HG03575 (cell line): ENCODE results near the gene MFAP2.

Experiments
- ATAC-seq: cut with Tn5 transposase; IDR thresholded peaks from one replicate; pipeline ENCODE4 v1.9.1; 2021; ENCODE audit not compliant: unreplicated experiment, insufficient number of reproducible peaks, low FRiP score; ENCODE audit errors: extremely low read depth

MFAP2 gene, protein sequence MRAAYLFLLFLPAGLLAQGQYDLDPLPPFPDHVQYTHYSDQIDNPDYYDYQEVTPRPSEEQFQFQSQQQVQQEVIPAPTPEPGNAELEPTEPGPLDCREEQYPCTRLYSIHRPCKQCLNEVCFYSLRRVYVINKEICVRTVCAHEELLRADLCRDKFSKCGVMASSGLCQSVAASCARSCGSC

GRCh38 chr1:16980473-16981268, at the start of gene MFAP2:
TSS of gene MFAP2 (minus strand) at chr1:16980620. CDS start at chr1:16978273, 2,347 bp downstream.
- ATAC-seq, result no peak

- ATAC-seq, result no peak
These were observed 49.8 kb upstream of the MFAP2 start for GRCh38 chr1:17030206-17030605.

- no peak for ATAC-seq
These were observed 48.3 kb upstream of the MFAP2 start for GRCh38 chr1:17028662-17029188.

DNA sequence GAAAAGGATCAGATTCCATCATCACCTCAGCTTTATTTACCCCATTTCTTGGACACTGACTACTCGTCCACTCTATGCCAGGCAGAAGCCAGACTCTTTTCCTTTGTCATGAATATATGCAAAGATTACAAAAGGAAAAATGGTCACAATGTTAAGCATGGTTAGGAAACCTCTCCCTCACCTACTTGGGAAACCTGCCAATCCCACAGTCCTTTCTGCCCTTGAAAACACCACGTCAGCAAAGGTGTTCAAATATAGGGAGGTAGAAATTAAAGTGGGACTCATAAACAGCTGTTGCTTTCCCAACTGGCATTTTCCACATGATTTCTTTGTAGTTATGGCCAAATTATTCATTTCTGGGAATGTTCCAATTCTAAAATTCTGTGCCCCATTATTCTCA, 47.5 kb upstream of the MFAP2 start:
- no peak for ATAC-seq

- ATAC-seq, result no peak
These were observed 47.0 kb upstream of the MFAP2 start for GRCh38 chr1:17027403-17027802.

DNA sequence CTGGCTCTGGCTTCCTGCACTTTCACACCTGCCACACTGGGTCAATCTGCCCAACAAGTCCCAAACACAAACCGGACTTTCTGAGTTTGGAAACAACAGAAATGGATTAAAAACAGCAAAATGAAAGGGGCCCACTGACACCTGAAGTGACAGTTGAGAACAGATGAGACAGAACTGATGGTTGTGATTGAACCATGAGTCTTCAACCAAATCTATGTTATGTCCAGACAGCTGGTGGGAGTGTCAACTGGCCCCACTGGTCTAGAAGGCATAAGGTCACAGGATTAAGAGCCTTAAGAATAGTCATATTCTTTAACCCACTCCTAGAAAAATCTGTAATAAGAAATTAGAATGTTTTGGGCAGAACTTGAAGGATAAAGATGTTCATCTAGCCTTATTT, 44.3 kb upstream of the MFAP2 start:
- no peak for ATAC-seq

DNA sequence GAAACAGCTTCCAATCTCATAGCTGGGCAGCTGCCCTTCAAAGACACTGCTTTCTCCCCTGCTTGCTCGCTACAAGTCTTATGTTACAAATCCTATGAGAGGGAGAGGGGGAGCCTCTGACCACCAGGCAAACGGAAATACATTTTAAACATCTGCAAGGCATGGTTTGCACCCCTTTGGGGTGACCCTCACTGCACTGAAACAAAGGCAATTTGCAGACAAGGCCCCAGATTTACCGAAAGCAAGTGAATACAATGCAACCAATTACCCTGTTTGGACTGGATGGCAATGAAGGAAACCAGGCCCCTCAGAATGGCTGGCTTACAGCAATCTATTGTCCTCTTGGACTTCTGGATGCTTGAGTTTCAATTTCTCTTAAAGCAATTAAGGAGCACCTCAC, 43.2 kb upstream of the MFAP2 start:
- no peak for ATAC-seq

- ATAC-seq, result no peak
These were observed 42.7 kb upstream of the MFAP2 start for GRCh38 chr1:17023102-17023501.

DNA sequence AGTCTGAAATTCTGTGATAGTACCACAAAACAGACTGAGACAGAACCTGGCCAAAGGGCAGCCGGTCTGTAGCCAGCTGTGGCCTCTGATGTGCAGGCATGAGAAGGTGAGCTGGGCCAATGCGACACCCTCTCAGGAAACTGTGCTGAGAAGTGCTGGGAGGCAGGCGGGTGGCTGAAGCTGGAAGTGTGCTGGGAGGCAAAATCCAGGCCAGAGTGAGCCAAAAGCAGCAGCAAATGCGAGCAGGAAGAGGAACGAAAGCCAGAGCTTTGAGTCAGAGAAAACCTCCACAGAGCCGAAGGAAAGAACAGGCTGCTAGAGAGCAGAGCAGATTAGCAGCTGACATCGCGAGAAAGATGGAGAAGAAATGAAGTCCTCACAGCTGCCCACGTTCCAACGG, 41.5 kb upstream of the MFAP2 start:
- ATAC-seq, result no peak

- ATAC-seq, result no peak
These were observed 40.1 kb upstream of the MFAP2 start for GRCh38 chr1:17020502-17020901.

DNA sequence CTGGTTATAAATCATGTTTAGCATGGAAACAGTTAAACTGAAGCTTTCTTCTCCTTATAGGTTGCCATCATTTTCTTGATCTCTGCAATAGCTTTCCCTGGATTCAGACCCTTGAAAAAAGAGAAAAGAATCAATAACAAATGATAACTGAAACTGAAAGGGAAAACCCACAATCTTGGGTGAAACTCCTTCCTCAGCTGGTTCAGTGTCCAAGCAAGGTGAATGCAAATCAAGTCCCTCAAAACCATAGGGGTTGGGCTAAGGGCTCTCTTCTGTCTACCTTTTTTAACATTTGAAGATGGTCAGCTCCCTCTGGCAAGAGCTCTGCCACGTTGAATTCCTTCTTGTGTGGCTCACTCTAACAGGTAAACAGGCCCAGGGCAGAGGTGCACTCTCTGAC, 38.4 kb upstream of the MFAP2 start:
- ATAC-seq, result no peak

DNA sequence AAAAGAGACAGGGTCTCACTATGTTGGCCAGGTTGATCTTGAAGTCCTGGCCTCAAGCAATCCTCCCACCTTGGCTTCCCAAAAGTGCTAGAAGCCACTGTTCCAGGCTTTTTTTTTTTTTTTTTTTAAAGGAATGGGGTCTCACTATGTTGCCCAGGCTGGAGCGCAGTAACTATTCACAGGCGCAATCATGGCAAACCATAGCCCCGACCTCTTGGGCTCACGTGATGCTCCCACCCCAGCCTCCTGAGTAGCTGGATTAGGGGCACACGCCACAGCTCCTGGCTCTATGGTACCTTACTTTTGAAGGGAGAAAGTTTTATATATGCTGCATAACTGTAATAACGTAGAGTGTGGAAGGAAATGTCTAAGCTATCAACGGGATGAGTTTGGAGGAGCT, 37.0 kb upstream of the MFAP2 start:
- no peak for ATAC-seq

DNA sequence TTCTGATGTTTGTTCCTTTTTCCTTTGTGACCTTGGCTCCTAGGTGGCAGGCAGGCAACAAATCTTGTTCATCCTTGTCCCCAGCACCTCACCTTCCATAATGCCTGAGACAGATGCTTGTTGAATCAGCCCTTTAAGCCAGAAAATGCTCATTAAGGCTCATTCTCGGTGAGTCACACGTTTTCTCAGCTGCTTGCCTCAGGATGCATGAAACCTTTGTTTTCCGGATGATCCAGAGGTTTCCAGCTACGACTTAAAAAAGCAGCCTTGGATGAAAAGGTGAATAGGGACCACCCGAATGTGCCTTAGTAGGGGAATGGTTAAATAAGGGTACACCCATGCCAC, 35.9 kb upstream of the MFAP2 start:
- no peak for ATAC-seq

GRCh38 chr1:17014671-17015567, 34.5 kb upstream of the MFAP2 start:
- no peak for ATAC-seq

- no peak for ATAC-seq
These were observed 33.3 kb upstream of the MFAP2 start for GRCh38 chr1:17013491-17014320.

DNA sequence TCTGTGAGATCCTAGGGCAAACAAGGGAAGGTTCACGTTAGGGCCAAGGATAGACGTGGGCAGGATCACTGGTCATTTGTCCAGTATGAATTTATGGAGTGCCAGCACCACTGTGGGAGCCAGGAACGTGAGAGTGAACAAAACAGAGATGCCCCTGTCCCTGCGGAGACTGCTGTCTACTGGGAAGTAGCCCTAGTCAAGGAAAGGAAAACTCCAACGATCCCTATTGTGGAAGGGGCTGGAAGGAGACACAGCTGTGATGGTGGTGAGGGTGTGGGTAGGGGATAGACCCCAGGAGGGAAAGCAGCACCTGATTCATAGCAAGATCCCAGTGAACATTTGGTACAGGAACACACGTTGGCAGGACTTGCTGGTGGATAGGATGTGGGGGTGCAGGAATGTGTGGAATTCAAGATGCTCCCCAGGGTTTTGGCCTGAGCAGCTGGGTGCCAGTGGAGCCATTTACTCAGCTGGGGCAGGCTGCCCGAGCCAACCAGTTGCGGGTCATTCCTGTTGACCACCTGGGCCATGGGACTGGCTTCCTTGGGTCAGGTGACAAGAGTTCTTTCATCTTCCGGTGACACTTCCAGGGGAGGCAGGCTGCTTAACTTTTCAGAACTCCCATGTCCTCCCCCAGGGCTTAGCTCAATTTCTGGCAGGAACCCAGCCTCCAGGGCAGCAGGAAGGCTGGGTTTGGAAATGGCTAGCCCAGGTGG, 32.5 kb upstream of the MFAP2 start:
- ATAC-seq, result no peak

- ATAC-seq, result no peak
These were observed 31.3 kb upstream of the MFAP2 start, which contains the start of gene ATP13A2 for GRCh38 chr1:17011439-17012307. TSS of gene ATP13A2 (minus strand) at chr1:17011928. CDS start at chr1:17011738, 190 bp downstream.
